T-helper 2 cell treated with Interferon-gamma antibody and Interleukin-4, amounts not matched to agents 100 ng/mL and 5 ng/mL, for 36 hours (primary cell): ENCODE results near the gene CACNA2D4. TPM values are rescaled to one million over a fixed set of nuclear protein-coding genes. Genes with fewer than 3 reads are reported as not detected.

Source experiments
- intact Hi-C: fragments of 100-400 bp; cut with micrococcal nuclease; formaldehyde crosslinking; loops from one replicate; pipeline ENCODE4 v1.15.1; 2023
- total RNA-seq: library from RNA; stranded (reverse); gene quantifications from 2 replicates; pipeline ENCODE4 v1.2.3, GENCODE V29; 2022

The CACNA2D4 gene
- total RNA-seq, result 12.3 and 15.3 TPM in 2 replicates

GRCh38 chr12:1918081-1918883 is at the start of gene CACNA2D4:
TSS of gene CACNA2D4 (minus strand) at chr12:1918652. CDS start at chr12:1918473, 179 bp downstream.
- intact Hi-C loops, result no loop called here

GRCh38 chr12:1966561-1967226 is 48.2 kb upstream of the CACNA2D4 start:
- intact Hi-C loops, result no loop called here

GRCh38 chr12:1965916-1966315 is 47.5 kb upstream of the CACNA2D4 start:
- intact Hi-C loops, result no loop called here

GRCh38 chr12:1962051-1963020 is 43.9 kb upstream of the CACNA2D4 start:
- intact Hi-C loops, result no loop called here

- intact Hi-C loops, result no loop called here
These were observed 38.3 kb upstream of the CACNA2D4 start for GRCh38 chr12:1956716-1957115.

- intact Hi-C loops, result loop anchor here (10.0 kb wide), 1 partner anchor 85 kb away; no protein-coding TSS in a partner anchor
These were observed 31.5 kb upstream of the CACNA2D4 start for GRCh38 chr12:1949771-1950470.

- intact Hi-C loops, result loop anchor here (10.0 kb wide), 1 partner anchor 86 kb away; no protein-coding TSS in a partner anchor
These were observed 30.4 kb upstream of the CACNA2D4 start for GRCh38 chr12:1948883-1949282.

GRCh38 chr12:1947081-1947480 is 28.6 kb upstream of the CACNA2D4 start:
- intact Hi-C loops, result loop anchor here (10.0 kb wide), 1 partner anchor 88 kb away; no protein-coding TSS in a partner anchor

- intact Hi-C loops, result loop anchor here (10.0 kb wide), 1 partner anchor 89 kb away; no protein-coding TSS in a partner anchor
These were observed 27.8 kb upstream of the CACNA2D4 start for GRCh38 chr12:1946296-1946695.

GRCh38 chr12:1945502-1945901 is 27.1 kb upstream of the CACNA2D4 start:
- intact Hi-C loops, result loop anchor here (10.0 kb wide), 1 partner anchor 89 kb away; no protein-coding TSS in a partner anchor

GRCh38 chr12:1939801-1940607 is 21.6 kb upstream of the CACNA2D4 start:
- intact Hi-C loops, result loop anchor here (1.0 to 10.0 kb wide), 5 partner anchors 62 to 308 kb away; partner anchors contain the start of gene DCP1B

- intact Hi-C loops, result no loop called here
These were observed 20.9 kb upstream of the CACNA2D4 start for GRCh38 chr12:1939331-1939730.

GRCh38 chr12:1937481-1938224 is 19.2 kb upstream of the CACNA2D4 start:
- intact Hi-C loops, result no loop called here

- intact Hi-C loops, result no loop called here
These were observed 18.2 kb upstream of the CACNA2D4 start for GRCh38 chr12:1936406-1937320.

GRCh38 chr12:1935700-1936378 is 17.4 kb upstream of the CACNA2D4 start:
- intact Hi-C loops, result no loop called here

- intact Hi-C loops, result no loop called here
These were observed 16.8 kb upstream of the CACNA2D4 start for GRCh38 chr12:1935242-1935641.

GRCh38 chr12:1934831-1935230 is 16.4 kb upstream of the CACNA2D4 start:
- intact Hi-C loops, result no loop called here
